H9 (cell line): ENCODE measurements around the gene HDAC1. TPM values are rescaled to one million over a fixed set of nuclear protein-coding genes. Genes with fewer than 3 reads are reported as not detected.
A peak's percentile ranks its signal among the peaks of the same experiment; 100 is the strongest.

ENCODE experiments used
- DNase-seq: peaks from one replicate; pipeline ENCODE4 v3.0.0-alpha.2; 2017
- H2AFZ ChIP-seq: one replicate; pipeline ENCODE4 v1.6.1; 2013; ENCODE audit warnings: mild to moderate bottlenecking, low read length, control low read depth, moderate library complexity
- H2AK5ac ChIP-seq: 2 replicates; pipeline ENCODE4 v1.6.1; 2013; ENCODE audit warnings: low read length, control low read depth, mixed read lengths; ENCODE audit not compliant: insufficient read length
- H2BK120ac ChIP-seq: one replicate; pipeline ENCODE4 v1.6.1; 2013; ENCODE audit warnings: low read depth, mild to moderate bottlenecking, low read length, control low read depth, inconsistent platforms; ENCODE audit not compliant: poor library complexity, severe bottlenecking
- H2BK12ac ChIP-seq: 2 replicates; pipeline ENCODE4 v1.6.1; 2013; ENCODE audit warnings: low read length, control low read depth, mixed read lengths, low read depth; ENCODE audit not compliant: insufficient read length
- H2BK15ac ChIP-seq: 2 replicates; pipeline ENCODE4 v1.6.1; 2013; ENCODE audit warnings: low read depth, low read length, control low read depth
- H2BK20ac ChIP-seq: one replicate; pipeline ENCODE4 v1.6.1; 2013; ENCODE audit warnings: low read depth, mild to moderate bottlenecking, low read length, control low read depth, inconsistent platforms; ENCODE audit not compliant: poor library complexity, severe bottlenecking
- H2BK5ac ChIP-seq: 2 replicates; pipeline ENCODE4 v1.6.1; 2013; ENCODE audit warnings: low read length, control low read depth, mixed read lengths; ENCODE audit not compliant: insufficient read length
- H3K14ac ChIP-seq: 2 replicates; pipeline ENCODE4 v1.6.1; 2013; ENCODE audit warnings: low read length, control low read depth; ENCODE audit not compliant: insufficient read depth
- H3K18ac ChIP-seq: 2 replicates; pipeline ENCODE4 v1.6.1; 2013; ENCODE audit warnings: low read depth, mild to moderate bottlenecking, mixed read lengths, low read length, control low read depth; ENCODE audit not compliant: insufficient read length
- H3K23ac ChIP-seq: 2 replicates; pipeline ENCODE4 v1.6.1; 2013; ENCODE audit warnings: low read length, control low read depth, mixed read lengths, low read depth; ENCODE audit not compliant: insufficient read length
- H3K23me2 ChIP-seq: 2 replicates; pipeline ENCODE4 v1.6.1; 2013; ENCODE audit warnings: low read depth, mild to moderate bottlenecking, mixed read lengths, low read length, control low read depth; ENCODE audit not compliant: insufficient read length, poor library complexity, severe bottlenecking
- H3K27ac ChIP-seq: 2 replicates; pipeline ENCODE4 v1.5.1; 2013; ENCODE audit warnings: low read length, control low read depth, mixed read lengths, low read depth; ENCODE audit not compliant: insufficient read length
- H3K27me3 ChIP-seq: 2 replicates; pipeline ENCODE4 v1.6.1; 2013; ENCODE audit warnings: low read length, control low read depth, inconsistent platforms; ENCODE audit not compliant: insufficient read depth
- H3K4ac ChIP-seq: 2 replicates; pipeline ENCODE4 v1.6.1; 2013; ENCODE audit warnings: low read depth, mild to moderate bottlenecking, control low read depth, inconsistent platforms, low read length, moderate library complexity
- H3K4me1 ChIP-seq: 2 replicates; pipeline ENCODE4 v1.6.1; 2013; ENCODE audit warnings: low read length, control low read depth, inconsistent platforms; ENCODE audit not compliant: insufficient read depth
- H3K4me2 ChIP-seq: 2 replicates; pipeline ENCODE4 v1.6.1; 2013; ENCODE audit warnings: low read length, control low read depth, mixed read lengths; ENCODE audit not compliant: insufficient read length, insufficient read depth
- H3K56ac ChIP-seq: 2 replicates; pipeline ENCODE4 v1.6.1; 2013; ENCODE audit warnings: low read depth, mild to moderate bottlenecking, mixed read lengths, low read length, control low read depth; ENCODE audit not compliant: insufficient read length
- H3K79me1 ChIP-seq: 2 replicates; pipeline ENCODE4 v1.6.1; 2013; ENCODE audit warnings: low read depth, mild to moderate bottlenecking, moderate library complexity, low read length, control low read depth, inconsistent platforms; ENCODE audit not compliant: insufficient read depth, poor library complexity, severe bottlenecking
- H3K79me2 ChIP-seq: 2 replicates; pipeline ENCODE4 v1.6.1; 2013; ENCODE audit warnings: low read length, control low read depth, inconsistent platforms; ENCODE audit not compliant: insufficient read depth
- H3K9ac ChIP-seq: 2 replicates; pipeline ENCODE4 v1.6.1; 2013; ENCODE audit warnings: low read length, control low read depth, mixed read lengths; ENCODE audit not compliant: insufficient read length; ENCODE audit errors: extremely low read depth
- H3K9me3 ChIP-seq: one replicate; pipeline ENCODE4 v1.6.1; 2013; ENCODE audit warnings: low read depth, low read length, inconsistent platforms; ENCODE audit not compliant: control insufficient read depth
- H3T11ph ChIP-seq: one replicate; pipeline ENCODE4 v1.6.1; 2013; ENCODE audit warnings: mild to moderate bottlenecking, low read length, control low read depth, inconsistent platforms
- H4K20me1 ChIP-seq: one replicate; pipeline ENCODE4 v1.6.1; 2013; ENCODE audit not compliant: control insufficient read depth, insufficient read length, insufficient read depth
- H4K5ac ChIP-seq: 2 replicates; pipeline ENCODE4 v1.6.1; 2013; ENCODE audit warnings: low read depth, mild to moderate bottlenecking, mixed read lengths, low read length, control low read depth; ENCODE audit not compliant: insufficient read length
- H4K8ac ChIP-seq: replicated peaks from 2 replicates; pipeline ENCODE4 v1.6.1; 2013; ENCODE audit warnings: low read length, control low read depth, mixed read lengths, low read depth; ENCODE audit not compliant: insufficient read length
- H4K91ac ChIP-seq: 2 replicates; pipeline ENCODE4 v1.6.1; 2013; ENCODE audit warnings: low read depth, mild to moderate bottlenecking, moderate library complexity, mixed read lengths, low read length, control low read depth; ENCODE audit not compliant: insufficient read length
- H3K27ac Mint-ChIP-seq, 3 experiments: 2 replicates in 2 of 3; 3 replicates in 1 of 3; pipeline ENCODE4 v1.8.0; 2020 to 2021; ENCODE audit warnings: mixed read lengths in 3 of 3, mild to moderate bottlenecking in 1 of 3, moderate library complexity in 1 of 3
- H3K27me3 Mint-ChIP-seq: 2 replicates; pipeline ENCODE4 v1.8.0; 2021; ENCODE audit warnings: low read depth, mild to moderate bottlenecking, moderate library complexity, mixed read lengths
- H3K36me3 Mint-ChIP-seq, 3 experiments: 2 replicates in 2 of 3; 3 replicates in 1 of 3; pipeline ENCODE4 v1.8.0; 2020 to 2021; ENCODE audit warnings: low read depth in 3 of 3, mixed read lengths in 3 of 3; ENCODE audit not compliant: insufficient read depth in 1 of 3
- H3K4me1 Mint-ChIP-seq, 2 experiments: 2 replicates each; pipeline ENCODE4 v1.8.0; 2020; ENCODE audit warnings: mixed read lengths in 2 of 2
- H3K4me3 Mint-ChIP-seq, 2 experiments: 2 replicates in 1 of 2; 3 replicates in 1 of 2; pipeline ENCODE4 v1.8.0; 2020 to 2021; ENCODE audit warnings: mild to moderate bottlenecking in 2 of 2, mixed read lengths in 2 of 2, moderate library complexity in 1 of 2
- H3K9me3 Mint-ChIP-seq, 2 experiments: 2 replicates in 1 of 2; 3 replicates in 1 of 2; pipeline ENCODE4 v1.8.0; 2020; ENCODE audit warnings: mild to moderate bottlenecking in 2 of 2, mixed read lengths in 2 of 2, moderate library complexity in 1 of 2
- CTCF ChIP-seq: fragments of 200-600 bp; sonication (generic); conservative IDR thresholded peaks from 3 replicates; pipeline ENCODE4 v1.8.0; 2021; ENCODE audit warnings: antibody characterized with exemption, mild to moderate bottlenecking
- WGBS: extraction: QIAGEN DNeasy Blood & Tissue Kit; methylation state at CpG from one replicate; pipeline ENCODE4 v1.1.7; 2013; ENCODE audit warnings: missing lambda C conversion rate, low lambda C conversion rate, mixed read lengths; ENCODE audit not compliant: insufficient read length; ENCODE audit errors: extremely low coverage; 5-methylcytosine and 5-hydroxymethylcytosine counted together
- long read RNA-seq: library from polyadenylated mRNA; unstranded; transcript quantifications from one replicate; pipeline ENCODE4 v2.0.0, GENCODE V29; 2020
- total RNA-seq: library from RNA; stranded (reverse); gene quantifications from 2 replicates; pipeline ENCODE4 v1.2.1, GENCODE V29; 2021

HDAC1 gene
- 162 and 174 TPM in 2 replicates for total RNA-seq
- long read RNA-seq, transcript HDAC1-201 (14 exons, 2,124 nt), result major isoform, 1,034 of 1,383 reads
- long read RNA-seq, partial matches to known transcripts, result 249 of 1,383 reads
- long read RNA-seq, other reads (novel, unspliced or antisense), result 96 of 1,383 reads

GRCh38 chr1:32291708-32292538 is at the start of gene HDAC1:
Gene HDAC1 (plus strand): TSS chr1:32292083. CDS start chr1:32292170, 87 bp downstream.
- Mint-ChIP-seq H3K4me3 (peak within 1 kb of the TSS; percentile 97 to 100), H3K4me1 (peaks cover 17 to 19% of the 10 kb centered on the region in 2 experiments), H3K36me3 (peaks cover 6 to 18% (median 14%) of the 10 kb centered on the region in 3 experiments; a peak in 5 of 7 replicates), H3K27ac (peak within 1 kb of the TSS; percentile 91 to 94 (median 94); a peak in 6 of 7 replicates), H3K9me3 (peaks cover 0 to 3% of the 10 kb centered on the region in 2 experiments; a peak in 1 of 5 replicates), H3K27me3 (no peaks in the 10 kb centered on the region)
- Histone ChIP-seq H3K9ac (peak within 1 kb of the TSS; percentile 48), H3K56ac (no peak within 1 kb of the TSS), H2BK5ac (no peak within 1 kb of the TSS), H3K79me1 (peaks cover 10% of the 10 kb centered on the region), H3K27me3 (no peaks in the 10 kb centered on the region), H3K4ac (no peak within 1 kb of the TSS), H4K8ac (no peak within 1 kb of the TSS), H3K18ac (peak within 1 kb of the TSS; percentile 68), H2BK12ac (no peak within 1 kb of the TSS), H4K91ac (no peak within 1 kb of the TSS), H2BK120ac (no peak within 1 kb of the TSS), H3K27ac (no peak within 1 kb of the TSS), H2BK15ac (no peak within 1 kb of the TSS), H3T11ph (no peak within 1 kb of the TSS), H3K23ac (no peak within 1 kb of the TSS), H3K4me1 (no peaks in the 10 kb centered on the region), H3K23me2 (peaks cover 5% of the 10 kb centered on the region), H4K20me1 (no peaks in the 10 kb centered on the region), H2AK5ac (no peak within 1 kb of the TSS), H4K5ac (no peak within 1 kb of the TSS), H3K14ac (peak within 1 kb of the TSS; percentile 92), H2BK20ac (no peak within 1 kb of the TSS), H2AFZ (no peak within 1 kb of the TSS), H3K4me2 (peak within 1 kb of the TSS; percentile 59), H3K79me2 (peaks cover 8% of the 10 kb centered on the region; the same call in 1 of the 2 replicates), H3K9me3 (no peaks in the 10 kb centered on the region)
- no CpG with 5 or more reads among the region's 67 CpGs for WGBS
- peak; percentile 94 for DNase-seq
- no peak for TF ChIP-seq CTCF
